ENCODE data around the gene CBLC. TPM values are rescaled to one million over a fixed set of nuclear protein-coding genes. Genes with fewer than 3 reads are reported as not detected.

CBLC gene
- total RNA-seq, 1 experiment from 2014 or later = 0.80 TPM

GRCh38 chr19:44742330-44743061, 35.2 kb upstream of the CBLC start:
- DNase-seq (ENCODE audit: low read depth, low spot score) (no peak), ATAC-seq (0 out of 2 replicates have a peak, but pooled peaks have one; percentile 19)
- CTCF ChIA-PET = interaction anchor here (0.6 kb wide), 1 partner anchor 17 kb away, joined by 14 read pairs; no protein-coding TSS in a partner anchor
- in situ Hi-C loops (cut with HindIII; ENCODE audit: low pct_unique_long_range_greater_than_20kb, low sequenced_read_pairs) (no loop called here), intact Hi-C loops (cut with micrococcal nuclease; ENCODE audit: unreplicated experiment) (no loop called here)
- TF ChIP-seq POLR2AphosphoS5 (IDR thresholded peaks at IDR 0.05; ENCODE audit: low read depth, low read length) = no peak
- TF ChIP-seq CTCF (IDR thresholded peaks at IDR 0.05) = no peak
- no peak for TF ChIP-seq SIN3A (IDR thresholded peaks at IDR 0.05; ENCODE audit: borderline replicate concordance, insufficient read depth, low read depth, low read length)
- TF ChIP-seq TCF7L2 (IDR thresholded peaks at IDR 0.05; ENCODE audit: low read depth, low read length) = no peak
- no peak for TF ChIP-seq REST (IDR thresholded peaks at IDR 0.05; ENCODE audit: insufficient read depth in 1 of 2, low read depth in 2 of 2, low read length in 1 of 2)
- no peak overlapping the region for H3K4me3 ChIP-seq (ENCODE audit: low read depth in 2 of 2, low read length in 2 of 2)
- no TSS peak for BruUV-seq (replicated peaks)
- no peaks in the 10 kb centered on the region for H3K36me3 ChIP-seq (ENCODE audit: control insufficient read depth, insufficient read depth, low read length)
- no peaks in the 10 kb centered on the region for H3K27me3 ChIP-seq (ENCODE audit: control insufficient read depth, insufficient read depth, low read length)
- no peaks in the 10 kb centered on the region for H3K9me3 ChIP-seq (ENCODE audit: control insufficient read depth, insufficient read depth, low read depth, low read length)
- H3K4me1 ChIP-seq (ENCODE audit: control insufficient read depth, insufficient read depth, low read length) = peaks cover 62% of the 10 kb centered on the region
- peak overlapping the region; percentile 90 for H3K27ac ChIP-seq (ENCODE audit: low read length)
- POLR2A ChIA-PET = interaction anchor here (0.5 kb wide), 1 partner anchor 57 kb away, joined by 13 read pairs; no protein-coding TSS in a partner anchor

- Histone ChIP-seq H3K27ac (ENCODE audit: low read length) (peak overlapping the region; percentile 92), H3K36me3 (ENCODE audit: control insufficient read depth, insufficient read depth, low read length) (no peaks in the 10 kb centered on the region; the same call in 1 of the 2 replicates), H3K4me3 (ENCODE audit: low read depth in 2 of 2, low read length in 2 of 2) (no peak overlapping the region), H3K4me1 (ENCODE audit: control insufficient read depth, insufficient read depth, low read length) (peaks cover 45% of the 10 kb centered on the region), H3K9me3 (ENCODE audit: control insufficient read depth, insufficient read depth, low read depth, low read length) (no peaks in the 10 kb centered on the region), H3K27me3 (ENCODE audit: control insufficient read depth, insufficient read depth, low read length) (no peaks in the 10 kb centered on the region)
- intact Hi-C loops (cut with micrococcal nuclease; ENCODE audit: unreplicated experiment) = no loop called here
- BruUV-seq (replicated peaks) = no TSS peak
- ATAC-seq (no peak), DNase-seq (ENCODE audit: low read depth, low spot score) (no peak)
- in situ Hi-C loops (cut with HindIII; ENCODE audit: low pct_unique_long_range_greater_than_20kb, low sequenced_read_pairs) = no loop called here
- ChIA-PET CTCF (interaction anchor here (0.5 kb wide), 2 partner anchors 18 to 99 kb away, joined by 6 to 8 read pairs; no protein-coding TSS in a partner anchor), POLR2A (interaction anchor here (0.6 to 0.7 kb wide), 2 partner anchors 14 to 161 kb away, joined by 3 to 4 read pairs; partner anchors contain the start of gene APOE)
- no peak for TF ChIP-seq SIN3A (IDR thresholded peaks at IDR 0.05; ENCODE audit: borderline replicate concordance, insufficient read depth, low read depth, low read length)
- TF ChIP-seq TCF7L2 (IDR thresholded peaks at IDR 0.05; ENCODE audit: low read depth, low read length) = no peak
- TF ChIP-seq CTCF (IDR thresholded peaks at IDR 0.05) = no peak
- no peak for TF ChIP-seq POLR2AphosphoS5 (IDR thresholded peaks at IDR 0.05; ENCODE audit: low read depth, low read length)
These were observed 32.8 kb upstream of the CBLC start for GRCh38 chr19:44744871-44745332.
